Neural cell (in vitro differentiated cells): Measurements from ENCODE around the gene LRCH2. TPM values are rescaled to one million over a fixed set of nuclear protein-coding genes. Genes with fewer than 3 reads are reported as not detected.

Experiments used
- H2AFZ ChIP-seq: fragments of 200-600, 300-800 bp; sonication (generic), shearing (Covaris generic); 2 replicates; pipeline ENCODE4 v1.6.0; 2014; ENCODE audit warnings: low read depth, mild to moderate bottlenecking, antibody characterized with exemption, low read length, moderate library complexity
- H3F3A ChIP-seq: fragments of 200-600 bp; shearing (Covaris generic); 2 replicates; pipeline ENCODE4 v1.6.1; 2016; ENCODE audit warnings: mild to moderate bottlenecking, moderate library complexity, mixed read lengths, antibody characterized with exemption, low read length; ENCODE audit not compliant: insufficient read depth, poor library complexity, severe bottlenecking
- H3K27ac ChIP-seq: fragments of 200-600, 300-800 bp; sonication (generic), shearing (Covaris generic); 2 replicates; pipeline ENCODE4 v1.5.1; 2014; ENCODE audit warnings: mild to moderate bottlenecking, low read length, moderate library complexity
- H3K27me3 ChIP-seq: fragments of 300-800, 200-600 bp; sonication (generic), shearing (Covaris generic); 2 replicates; pipeline ENCODE4 v1.6.0; 2014; ENCODE audit warnings: mild to moderate bottlenecking, low read depth, low read length, moderate library complexity; ENCODE audit not compliant: insufficient read depth
- H3K36me3 ChIP-seq: fragments of 300-800, 200-600 bp; sonication (generic), shearing (Covaris generic); 2 replicates; pipeline ENCODE4 v1.5.1; 2014; ENCODE audit warnings: mild to moderate bottlenecking, antibody characterized with exemption, low read length, moderate library complexity; ENCODE audit not compliant: insufficient read depth
- H3K4me2 ChIP-seq: fragments of 300-800, 200-600 bp; sonication (generic), shearing (Covaris generic); 2 replicates; pipeline ENCODE4 v1.6.0; 2014; ENCODE audit warnings: mild to moderate bottlenecking, low read length
- H3K4me3 ChIP-seq: fragments of 300-800, 200-600 bp; sonication (generic), shearing (Covaris generic); 2 replicates; pipeline ENCODE4 v1.5.1; 2014; ENCODE audit warnings: mild to moderate bottlenecking, low read length, moderate library complexity
- H3K79me2 ChIP-seq: fragments of 200-600 bp; shearing (Covaris generic); replicated peaks from 2 replicates; pipeline ENCODE4 v1.6.0; 2014; ENCODE audit warnings: mild to moderate bottlenecking, low read length, moderate library complexity; ENCODE audit not compliant: insufficient read depth
- H3K9ac ChIP-seq: fragments of 300-800, 200-600 bp; sonication (generic), shearing (Covaris generic); 2 replicates; pipeline ENCODE4 v1.6.1; 2016; ENCODE audit warnings: mild to moderate bottlenecking, low read length, mixed read lengths
- H3K9me2 ChIP-seq: fragments of 200-600 bp; shearing (Covaris generic); 2 replicates; pipeline ENCODE4 v1.6.1; 2016; ENCODE audit warnings: mild to moderate bottlenecking, low read length, mixed read lengths; ENCODE audit not compliant: insufficient read depth
- H3K9me3 ChIP-seq: fragments of 200-600, 300-800 bp; sonication (generic), shearing (Covaris generic); 2 replicates; pipeline ENCODE4 v1.6.1; 2016; ENCODE audit warnings: mild to moderate bottlenecking, mixed run types, low read length, moderate library complexity, mixed read lengths
- H4K20me1 ChIP-seq: fragments of 200-600 bp; shearing (Covaris generic); 2 replicates; pipeline ENCODE4 v1.6.1; 2016; ENCODE audit warnings: mild to moderate bottlenecking, mixed run types; ENCODE audit not compliant: insufficient read depth
- EP300 ChIP-seq: fragments of 450-650 bp; conservative IDR thresholded peaks from 2 replicates; pipeline ENCODE4 v1.6.1; 2014; ENCODE audit warnings: antibody characterized with exemption, mild to moderate bottlenecking, moderate library complexity; ENCODE audit not compliant: poor library complexity, severe bottlenecking
- EZH2 ChIP-seq: fragments of 200-600, 300-800 bp; shearing (Covaris generic), sonication (generic); IDR thresholded peaks from 2 replicates; pipeline ENCODE4 v1.6.1; 2014; ENCODE audit warnings: antibody characterized with exemption, low read length, borderline replicate concordance, mild to moderate bottlenecking; ENCODE audit not compliant: insufficient read depth, poor library complexity, severe bottlenecking
- MXI1 ChIP-seq: fragments of 450-650 bp; conservative IDR thresholded peaks from 2 replicates; pipeline ENCODE4 v1.6.1; 2014; ENCODE audit warnings: antibody characterized with exemption, mild to moderate bottlenecking; ENCODE audit not compliant: poor library complexity, severe bottlenecking
- POLR2AphosphoS5 ChIP-seq: IDR thresholded peaks from 2 replicates; pipeline ENCODE4 v1.6.1; 2012
- RAD21 ChIP-seq: fragments of 450-650 bp; conservative IDR thresholded peaks from 2 replicates; pipeline ENCODE4 v1.6.1; 2014; ENCODE audit warnings: antibody characterized with exemption, mild to moderate bottlenecking, moderate library complexity
- SMC3 ChIP-seq: fragments of 450-650 bp; conservative IDR thresholded peaks from 2 replicates; pipeline ENCODE4 v1.6.1; 2014; ENCODE audit warnings: antibody characterized with exemption, mild to moderate bottlenecking, moderate library complexity; ENCODE audit not compliant: poor library complexity
- TAF1 ChIP-seq: IDR thresholded peaks from 2 replicates; pipeline ENCODE4 v1.6.1; 2012; ENCODE audit warnings: low read depth
- polyA plus RNA-seq: library from polyadenylated mRNA; depleted of rRNA; stranded (reverse); fragments of >200 nt; gene quantifications from 2 replicates; pipeline ENCODE4 v1.2.3, GENCODE V29; 2014
- TF ChIP-seq, protein P1 (sequence below): fragments of 450-650 bp; IDR thresholded peaks from 2 replicates; pipeline ENCODE4 v1.5.1; 2014; ENCODE audit warnings: antibody characterized with exemption, mild to moderate bottlenecking, moderate library complexity; ENCODE audit not compliant: poor library complexity, severe bottlenecking
- TF ChIP-seq, protein P2 (sequence below): IDR thresholded peaks from 2 replicates; pipeline ENCODE4 v1.6.1; 2012; ENCODE audit warnings: borderline replicate concordance

The LRCH2 gene
- polyA plus RNA-seq, 1 donor from 2014 or later, result 46.6 TPM

DNA sequence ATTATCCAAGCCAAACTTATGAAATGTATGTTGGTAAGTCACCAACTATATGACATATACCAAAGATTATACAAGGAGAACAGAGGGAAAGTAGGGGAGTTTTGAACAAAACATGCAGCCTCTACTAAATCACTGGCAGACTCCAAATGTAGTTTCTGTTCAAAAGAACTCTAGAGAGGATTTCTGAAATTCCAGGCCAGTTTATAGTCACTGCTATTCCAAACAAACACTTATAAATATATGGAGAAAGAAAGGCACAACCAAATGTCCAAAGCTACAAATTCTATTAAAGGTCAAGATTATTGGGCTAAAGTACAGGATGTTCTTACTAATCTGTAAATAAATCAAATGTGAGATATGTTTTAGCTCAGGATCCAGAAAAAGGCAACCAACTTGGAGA lies 2.7 kb upstream of the LRCH2 start:
- Histone ChIP-seq H2AFZ (no peak overlapping the region), H3K4me3 (no peak overlapping the region), H3K27me3 (no peaks in the 10 kb centered on the region), H4K20me1 (no peaks in the 10 kb centered on the region), H3K9me3 (no peaks in the 10 kb centered on the region), H3K4me2 (no peak overlapping the region), H3K9me2 (no peaks in the 10 kb centered on the region), H3K79me2 (peaks cover 16% of the 10 kb centered on the region), H3K9ac (no peak overlapping the region), H3F3A (no peaks in the 10 kb centered on the region), H3K27ac (no peak overlapping the region), H3K36me3 (no peaks in the 10 kb centered on the region)
- TF ChIP-seq, protein P1, sequence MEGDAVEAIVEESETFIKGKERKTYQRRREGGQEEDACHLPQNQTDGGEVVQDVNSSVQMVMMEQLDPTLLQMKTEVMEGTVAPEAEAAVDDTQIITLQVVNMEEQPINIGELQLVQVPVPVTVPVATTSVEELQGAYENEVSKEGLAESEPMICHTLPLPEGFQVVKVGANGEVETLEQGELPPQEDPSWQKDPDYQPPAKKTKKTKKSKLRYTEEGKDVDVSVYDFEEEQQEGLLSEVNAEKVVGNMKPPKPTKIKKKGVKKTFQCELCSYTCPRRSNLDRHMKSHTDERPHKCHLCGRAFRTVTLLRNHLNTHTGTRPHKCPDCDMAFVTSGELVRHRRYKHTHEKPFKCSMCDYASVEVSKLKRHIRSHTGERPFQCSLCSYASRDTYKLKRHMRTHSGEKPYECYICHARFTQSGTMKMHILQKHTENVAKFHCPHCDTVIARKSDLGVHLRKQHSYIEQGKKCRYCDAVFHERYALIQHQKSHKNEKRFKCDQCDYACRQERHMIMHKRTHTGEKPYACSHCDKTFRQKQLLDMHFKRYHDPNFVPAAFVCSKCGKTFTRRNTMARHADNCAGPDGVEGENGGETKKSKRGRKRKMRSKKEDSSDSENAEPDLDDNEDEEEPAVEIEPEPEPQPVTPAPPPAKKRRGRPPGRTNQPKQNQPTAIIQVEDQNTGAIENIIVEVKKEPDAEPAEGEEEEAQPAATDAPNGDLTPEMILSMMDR, result no peak
- TF ChIP-seq, protein P2, sequence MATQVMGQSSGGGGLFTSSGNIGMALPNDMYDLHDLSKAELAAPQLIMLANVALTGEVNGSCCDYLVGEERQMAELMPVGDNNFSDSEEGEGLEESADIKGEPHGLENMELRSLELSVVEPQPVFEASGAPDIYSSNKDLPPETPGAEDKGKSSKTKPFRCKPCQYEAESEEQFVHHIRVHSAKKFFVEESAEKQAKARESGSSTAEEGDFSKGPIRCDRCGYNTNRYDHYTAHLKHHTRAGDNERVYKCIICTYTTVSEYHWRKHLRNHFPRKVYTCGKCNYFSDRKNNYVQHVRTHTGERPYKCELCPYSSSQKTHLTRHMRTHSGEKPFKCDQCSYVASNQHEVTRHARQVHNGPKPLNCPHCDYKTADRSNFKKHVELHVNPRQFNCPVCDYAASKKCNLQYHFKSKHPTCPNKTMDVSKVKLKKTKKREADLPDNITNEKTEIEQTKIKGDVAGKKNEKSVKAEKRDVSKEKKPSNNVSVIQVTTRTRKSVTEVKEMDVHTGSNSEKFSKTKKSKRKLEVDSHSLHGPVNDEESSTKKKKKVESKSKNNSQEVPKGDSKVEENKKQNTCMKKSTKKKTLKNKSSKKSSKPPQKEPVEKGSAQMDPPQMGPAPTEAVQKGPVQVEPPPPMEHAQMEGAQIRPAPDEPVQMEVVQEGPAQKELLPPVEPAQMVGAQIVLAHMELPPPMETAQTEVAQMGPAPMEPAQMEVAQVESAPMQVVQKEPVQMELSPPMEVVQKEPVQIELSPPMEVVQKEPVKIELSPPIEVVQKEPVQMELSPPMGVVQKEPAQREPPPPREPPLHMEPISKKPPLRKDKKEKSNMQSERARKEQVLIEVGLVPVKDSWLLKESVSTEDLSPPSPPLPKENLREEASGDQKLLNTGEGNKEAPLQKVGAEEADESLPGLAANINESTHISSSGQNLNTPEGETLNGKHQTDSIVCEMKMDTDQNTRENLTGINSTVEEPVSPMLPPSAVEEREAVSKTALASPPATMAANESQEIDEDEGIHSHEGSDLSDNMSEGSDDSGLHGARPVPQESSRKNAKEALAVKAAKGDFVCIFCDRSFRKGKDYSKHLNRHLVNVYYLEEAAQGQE, result no peak
- TF ChIP-seq SMC3, result no peak
- no peak for TF ChIP-seq EP300

DNA sequence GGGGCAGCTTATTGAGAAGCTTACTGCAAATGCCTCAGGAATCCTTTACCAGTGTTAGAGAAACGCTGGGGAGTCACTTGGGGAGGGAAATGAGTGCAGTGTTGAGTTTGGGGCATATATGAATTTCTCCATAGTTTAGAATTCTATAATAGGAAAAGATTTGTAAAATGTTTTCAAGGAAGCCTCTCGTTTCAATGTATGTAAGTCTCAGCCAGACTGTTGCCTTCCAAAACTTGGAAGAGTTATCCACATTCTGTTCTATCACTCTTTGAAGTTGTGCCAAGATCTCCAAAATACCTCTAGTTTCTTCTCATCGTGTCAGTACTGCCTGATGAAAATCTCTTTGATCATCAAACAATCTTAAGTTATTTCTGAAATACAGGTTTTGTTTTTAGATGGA lies 565 bp upstream of the LRCH2 start:
- H4K20me1 ChIP-seq, result no peaks in the 10 kb centered on the region
- peak overlapping the region; percentile 27 for H2AFZ ChIP-seq
- H3F3A ChIP-seq, result no peaks in the 10 kb centered on the region
- no peaks in the 10 kb centered on the region for H3K9me3 ChIP-seq
- H3K4me3 ChIP-seq, result peak overlapping the region; percentile 76
- peak overlapping the region; percentile 82 for H3K9ac ChIP-seq
- H3K79me2 ChIP-seq, result peaks cover 36% of the 10 kb centered on the region
- H3K4me2 ChIP-seq, result peak overlapping the region; percentile 62
- no peaks in the 10 kb centered on the region for H3K27me3 ChIP-seq
- H3K36me3 ChIP-seq, result no peaks in the 10 kb centered on the region
- H3K9me2 ChIP-seq, result no peaks in the 10 kb centered on the region
- no peak for TF ChIP-seq RAD21
- TF ChIP-seq, protein P1, result no peak
- no peak for TF ChIP-seq SMC3
- TF ChIP-seq, protein P2, result no peak
- TF ChIP-seq POLR2AphosphoS5, result no peak
- no peak for TF ChIP-seq EZH2
- no peak for TF ChIP-seq EP300
- no peak for TF ChIP-seq TAF1
- TF ChIP-seq MXI1, result no peak
- no peak overlapping the region for H3K27ac ChIP-seq
